Activated CD4-positive, CD25-positive, alpha-beta regulatory T cell treated with anti-CD3 and anti-CD28 coated beads, Interleukin-2, amount 50 U/mL, for 24 hours (primary cell): Measurements from ENCODE around the gene TARS2.
A peak's percentile ranks its signal among the peaks of the same experiment; 100 is the strongest.

ENCODE experiments used
- ATAC-seq, 2 donors: fragments of 150-1000 bp; cut with Tn5 transposase; one replicate each; pipeline ENCODE4 v1.10.0; 2021; ENCODE audit warnings: mild to moderate bottlenecking in 1 of 2, moderate library complexity in 1 of 2

The TARS2 gene

DNA sequence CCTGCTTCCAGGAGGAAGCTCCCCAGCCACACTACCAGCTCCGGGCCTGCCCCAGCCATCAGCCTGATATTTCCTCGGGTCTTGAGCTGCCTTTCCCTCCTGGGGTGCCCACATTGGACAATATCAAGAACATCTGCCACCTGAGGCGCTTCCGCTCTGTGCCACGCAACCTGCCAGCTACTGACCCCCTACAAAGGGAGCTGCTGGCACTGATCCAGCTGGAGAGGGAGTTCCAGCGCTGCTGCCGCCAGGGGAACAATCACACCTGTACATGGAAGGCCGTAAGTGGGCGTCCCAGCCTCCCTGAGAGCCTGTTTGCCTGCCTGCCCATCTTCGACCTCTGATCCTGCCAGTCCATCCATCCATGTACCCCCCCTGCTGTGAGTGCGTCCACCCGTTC, 24.3 kb downstream of the TARS2 start:
- no peak for ATAC-seq

- no peak for ATAC-seq
These were observed 24.9 kb downstream of the TARS2 start for GRCh38 chr1:150511985-150512660.

DNA sequence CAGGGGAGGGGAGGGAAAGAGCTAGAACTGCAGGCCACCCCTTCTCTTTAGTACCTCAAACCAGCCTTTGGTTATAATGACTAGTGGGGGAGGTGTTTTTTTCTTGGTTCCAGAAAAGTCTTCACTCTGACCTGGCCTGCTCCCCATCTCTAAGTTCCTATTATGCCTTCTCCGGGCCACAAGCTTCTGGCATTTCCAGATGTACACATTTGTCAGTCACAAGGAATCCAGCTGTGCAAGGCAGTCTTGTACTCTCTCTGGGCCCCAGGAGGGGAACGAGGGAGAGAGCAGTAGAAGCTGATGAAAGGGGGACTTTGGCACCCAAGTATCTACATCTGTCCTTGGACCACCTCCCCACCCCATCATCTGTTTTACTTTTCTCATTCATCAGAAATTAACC, 25.6 kb downstream of the TARS2 start:
- ATAC-seq, result no peak

- no peak for ATAC-seq
These were observed 26.2 kb downstream of the TARS2 start for GRCh38 chr1:150513351-150513791.

DNA sequence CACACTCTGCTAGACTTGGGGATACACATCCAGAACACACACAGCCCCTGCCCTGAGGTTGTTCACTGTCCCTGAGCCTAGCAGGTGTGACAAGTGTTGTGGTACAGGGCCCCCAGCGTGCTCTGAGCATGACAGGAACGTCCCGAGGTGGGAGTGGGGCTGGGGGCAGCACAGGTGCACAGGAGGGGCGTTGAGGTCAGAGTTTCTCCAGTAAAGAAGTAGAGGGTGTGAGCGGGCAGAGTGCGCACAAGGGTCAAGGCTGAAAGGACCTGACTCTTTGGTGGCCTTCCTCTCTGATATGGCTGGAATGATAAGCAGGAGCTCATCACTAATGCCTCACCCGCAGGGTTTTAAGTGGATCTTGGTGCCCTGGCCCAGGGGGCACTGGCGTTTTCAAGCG, 27.0 kb downstream of the TARS2 start:
- no peak for ATAC-seq

- no peak for ATAC-seq
These were observed 27.7 kb downstream of the TARS2 start for GRCh38 chr1:150514913-150515327.

- peak; percentile 99 to 100 for ATAC-seq
These were observed 28.3 kb downstream of the TARS2 start, which contains the start of gene FALEC for GRCh38 chr1:150515328-150516049. Gene FALEC, plus strand, starts transcription at chr1:150515752.

GRCh38 chr1:150516050-150516591, 28.9 kb downstream of the TARS2 start:
- ATAC-seq, result peak; percentile 2 to 3

- ATAC-seq, result no peak
These were observed 29.4 kb downstream of the TARS2 start for GRCh38 chr1:150516616-150517015.

DNA sequence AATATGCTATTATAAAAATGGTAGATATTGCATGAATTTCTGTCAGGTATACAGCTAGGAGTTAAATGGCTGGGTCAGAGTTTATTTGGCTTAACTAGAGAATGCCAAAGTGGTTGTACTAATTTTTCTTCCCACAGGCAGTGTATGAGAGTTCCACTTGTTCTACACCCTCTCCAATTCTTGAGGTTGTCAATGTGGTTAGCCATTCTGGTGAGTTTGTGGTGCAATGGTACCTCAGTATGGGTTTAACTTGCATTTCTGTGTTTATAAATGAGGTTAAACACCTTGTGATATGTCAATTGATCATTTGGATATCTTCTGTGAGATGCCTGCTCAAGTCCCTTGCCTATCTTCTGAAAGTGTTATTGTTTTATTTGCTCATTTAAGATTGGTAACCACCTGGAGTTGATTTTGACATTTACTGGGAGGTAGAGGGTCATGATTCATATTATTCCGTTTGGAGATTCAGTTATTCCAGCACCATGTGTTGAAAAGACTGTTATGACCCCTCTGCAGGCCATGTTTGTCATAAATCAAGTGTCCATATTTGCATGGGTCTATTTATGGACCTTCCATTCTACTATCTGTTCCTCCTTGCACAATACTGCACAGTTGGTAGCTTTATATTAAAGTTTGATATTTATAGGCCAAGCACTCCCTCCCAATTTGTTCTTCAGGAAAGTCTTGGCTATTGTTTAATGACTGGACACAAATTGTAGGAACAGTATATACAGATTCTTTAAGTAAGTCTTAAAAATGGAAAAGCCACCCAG, 34.2 kb downstream of the TARS2 start:
- no peak for ATAC-seq

DNA sequence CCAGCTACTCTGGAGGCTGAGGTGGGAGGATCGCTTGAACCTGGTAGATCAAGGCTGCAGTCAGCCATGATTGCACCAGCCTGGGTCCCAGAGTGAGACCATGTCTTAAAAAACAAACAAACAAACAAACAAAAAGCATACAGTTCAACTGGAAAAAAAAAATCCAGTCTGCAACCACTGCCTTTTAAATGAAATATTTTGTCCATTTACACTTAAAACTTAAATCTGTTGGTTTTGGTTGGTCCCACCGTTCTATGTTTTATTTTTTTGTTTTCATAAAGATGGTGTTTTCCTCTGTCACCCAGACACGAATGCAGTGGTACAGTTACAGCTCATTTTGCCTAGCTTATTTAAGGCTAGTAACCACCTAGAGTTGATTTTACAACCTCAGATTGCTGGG, 38.1 kb downstream of the TARS2 start:
- ATAC-seq, result no peak

DNA sequence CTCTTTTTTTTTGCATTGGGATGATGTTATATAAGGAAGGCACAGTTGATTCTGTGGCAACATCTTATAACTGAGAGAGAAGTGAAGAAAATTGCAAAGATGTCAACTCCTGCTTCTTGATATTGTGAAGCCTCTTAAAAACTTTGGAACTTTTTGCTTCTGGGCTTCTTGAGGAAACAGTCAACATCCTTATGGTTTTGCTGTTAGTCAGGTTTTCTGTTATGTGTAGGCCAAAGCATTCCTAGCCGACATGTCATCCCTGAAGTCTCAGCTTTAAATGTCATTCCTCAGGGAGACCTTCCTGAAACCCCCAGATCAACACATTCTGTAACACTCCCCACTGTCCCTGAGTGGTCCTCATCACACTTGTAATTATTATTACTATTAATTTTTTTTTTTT, 41.0 kb downstream of the TARS2 start:
- ATAC-seq, result no peak

GRCh38 chr1:150529017-150529416, 41.8 kb downstream of the TARS2 start:
- no peak for ATAC-seq

DNA sequence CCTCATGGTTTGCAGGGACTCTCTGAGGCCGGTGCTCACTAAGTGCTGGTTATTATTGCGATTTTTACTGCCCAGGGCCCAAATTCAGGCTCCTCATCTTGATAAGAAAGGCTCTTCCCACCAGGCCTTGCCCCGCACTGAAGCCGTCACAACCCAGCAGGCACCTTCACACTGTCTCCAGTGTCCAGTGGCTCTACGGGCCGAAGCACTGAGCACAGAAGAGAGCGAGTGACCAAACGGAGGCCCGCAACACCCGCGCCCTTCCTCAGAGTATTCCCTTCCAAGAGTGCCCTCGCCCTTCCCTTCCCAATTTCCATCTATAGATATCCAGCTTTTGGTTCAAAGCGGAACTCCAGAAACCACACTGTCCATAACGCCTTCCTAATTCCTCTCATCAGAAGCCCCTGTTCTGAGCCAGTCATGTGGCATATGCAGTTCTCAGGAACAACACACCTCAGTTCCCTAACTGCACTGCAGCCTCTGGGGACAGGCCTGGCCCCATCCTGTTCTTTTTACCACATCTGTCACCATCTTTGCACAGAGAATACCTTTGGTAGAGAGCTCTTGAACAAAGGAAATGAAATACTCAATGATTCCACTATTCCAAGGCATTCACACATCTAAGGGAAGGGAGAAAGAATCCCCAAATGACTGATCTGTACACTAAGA, 43.4 kb downstream of the TARS2 start:
- no peak for ATAC-seq

DNA sequence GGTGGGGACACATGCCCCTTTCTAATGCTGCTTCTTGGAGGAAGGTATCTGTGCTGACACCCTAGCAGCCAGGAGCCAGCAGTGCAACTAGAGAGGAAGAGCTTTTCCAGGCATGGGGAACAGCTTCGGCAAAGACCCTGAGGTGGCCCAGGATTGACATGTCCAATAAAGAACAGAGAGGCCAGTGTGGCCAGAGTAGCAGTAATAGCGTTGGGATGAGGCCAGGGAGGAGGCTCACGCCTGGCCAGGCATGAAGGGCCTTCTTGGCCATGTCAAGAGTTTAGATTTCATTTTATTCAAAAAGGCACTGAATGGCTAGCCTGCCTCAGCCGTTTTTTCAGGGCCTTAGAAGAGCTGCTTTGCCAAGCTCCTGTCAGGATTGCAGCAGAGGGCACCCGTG, 45.6 kb downstream of the TARS2 start:
- no peak for ATAC-seq

GRCh38 chr1:150534002-150534401, 46.8 kb downstream of the TARS2 start:
- no peak for ATAC-seq

- ATAC-seq, result no peak
These were observed 48.5 kb downstream of the TARS2 start for GRCh38 chr1:150535511-150536287.

DNA sequence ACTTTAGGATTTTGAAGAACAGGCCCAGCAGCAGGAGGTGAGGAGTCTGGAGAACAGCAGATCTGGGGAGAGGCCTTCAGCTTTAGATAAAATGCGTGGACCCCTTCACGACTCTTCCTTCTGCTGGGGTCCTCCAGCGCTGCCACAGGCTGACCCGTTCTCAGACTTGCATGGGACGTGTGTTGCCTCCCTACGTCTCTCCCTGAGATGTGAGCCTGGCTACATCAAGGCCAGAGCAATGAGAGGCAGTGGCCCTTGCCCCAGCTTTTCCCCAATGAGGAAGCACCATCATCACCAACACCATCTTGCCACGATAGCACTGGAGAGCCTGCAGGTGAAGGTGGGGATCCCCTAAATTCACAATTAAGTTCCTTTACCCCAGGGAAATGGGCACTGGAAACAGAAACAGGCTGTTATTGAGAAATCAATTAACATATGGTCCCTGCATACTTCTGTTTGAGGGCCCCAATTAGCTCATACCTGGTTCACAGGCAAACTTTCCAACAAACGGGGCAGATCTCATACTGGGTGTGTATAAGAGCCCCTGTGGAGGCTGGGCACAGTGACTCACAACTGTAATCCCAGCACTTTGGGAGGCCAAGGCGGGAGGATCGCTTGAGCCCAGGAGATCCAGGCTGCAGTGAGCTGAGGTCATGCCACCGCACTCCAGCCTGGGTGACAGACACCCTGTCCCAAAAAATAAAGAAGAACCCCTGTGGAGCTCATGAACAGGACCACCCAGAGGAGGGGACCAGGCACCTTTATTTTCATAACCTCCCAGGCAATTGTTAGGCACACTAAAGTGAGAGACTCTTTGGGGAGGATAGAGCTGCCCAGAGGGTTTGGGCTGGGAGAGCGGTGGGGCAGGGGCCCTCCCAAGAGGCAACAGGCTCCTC, 49.9 kb downstream of the TARS2 start:
- no peak for ATAC-seq

GRCh38 chr1:150537732-150538684, 50.8 kb downstream of the TARS2 start:
- no peak for ATAC-seq
